ENCODE measurements around the gene SRSF11. TPM values are rescaled to one million over a fixed set of nuclear protein-coding genes. Genes with fewer than 3 reads are reported as not detected.

Gene SRSF11
- polyA plus RNA-seq, 3 donors: 60.0 to 189 (median 66.5) TPM

DNA sequence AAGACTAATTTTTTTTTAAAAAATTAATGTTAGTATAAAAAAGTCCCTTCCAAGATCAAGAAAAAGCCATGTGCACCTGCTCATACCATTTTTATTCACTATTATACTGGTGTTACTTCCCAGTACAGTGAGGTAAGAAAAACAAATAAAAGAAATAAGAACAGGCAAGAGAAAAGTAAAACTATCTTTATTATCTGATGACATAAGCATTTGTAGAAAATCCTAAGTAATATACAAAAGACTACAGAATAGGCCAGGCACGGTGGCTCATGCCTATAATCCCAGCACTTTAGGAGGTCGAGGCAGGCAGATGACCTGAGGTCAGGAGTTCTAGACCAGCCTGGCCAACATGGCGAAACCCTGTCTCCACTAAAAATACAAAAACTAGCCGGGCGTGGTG lies 65.3 kb downstream of the SRSF11 start:
- Histone ChIP-seq H3K9ac (ENCODE audit: insufficient read depth, low read length, poor library complexity, severe bottlenecking) (no peak overlapping the region), H3K4me1 (ENCODE audit: control insufficient read depth in 1 of 2, insufficient read depth in 2 of 2, low read length in 2 of 2) (no peaks in the 10 kb centered on the region), H3K27ac (ENCODE audit: low read depth in 1 of 2, low read length in 2 of 2) (no peak overlapping the region), H3K27me3 (ENCODE audit: control insufficient read depth in 2 of 2, insufficient read depth in 2 of 2, low read length in 2 of 2) (no peaks in the 10 kb centered on the region), H3K79me2 (ENCODE audit: insufficient read depth, low read length) (no peaks in the 10 kb centered on the region), H3K4me2 (replicated peaks; ENCODE audit: extremely low read depth, low read length, poor library complexity, severe bottlenecking) (no peak overlapping the region), H4K20me1 (ENCODE audit: insufficient read depth, low read length) (no peaks in the 10 kb centered on the region), H3K4me3 (replicated peaks in 1 of 3; ENCODE audit: low read depth in 2 of 3, low read length in 3 of 3) (no peak overlapping the region), H3K36me3 (replicated peaks in 1 of 2; ENCODE audit: control insufficient read depth in 1 of 2, insufficient read depth in 2 of 2, low read length in 2 of 2) (peaks cover 29 to 48% of the 10 kb centered on the region in 2 donors), H2AFZ (ENCODE audit: insufficient read depth, low read depth, low read length, poor library complexity, severe bottlenecking) (no peak overlapping the region), H3K9me3 (replicated peaks in 1 of 2; ENCODE audit: control insufficient read depth in 1 of 2, insufficient read depth in 1 of 2, low read length in 2 of 2) (no peaks in the 10 kb centered on the region)
- no peaks in the 10 kb centered on the region for H3K9me3 Mint-ChIP-seq
- no peak for DNase-seq
- H3K36me3 Mint-ChIP-seq: peaks cover 34 to 63% of the 10 kb centered on the region in 2 donors
- TF ChIP-seq, protein P1, sequence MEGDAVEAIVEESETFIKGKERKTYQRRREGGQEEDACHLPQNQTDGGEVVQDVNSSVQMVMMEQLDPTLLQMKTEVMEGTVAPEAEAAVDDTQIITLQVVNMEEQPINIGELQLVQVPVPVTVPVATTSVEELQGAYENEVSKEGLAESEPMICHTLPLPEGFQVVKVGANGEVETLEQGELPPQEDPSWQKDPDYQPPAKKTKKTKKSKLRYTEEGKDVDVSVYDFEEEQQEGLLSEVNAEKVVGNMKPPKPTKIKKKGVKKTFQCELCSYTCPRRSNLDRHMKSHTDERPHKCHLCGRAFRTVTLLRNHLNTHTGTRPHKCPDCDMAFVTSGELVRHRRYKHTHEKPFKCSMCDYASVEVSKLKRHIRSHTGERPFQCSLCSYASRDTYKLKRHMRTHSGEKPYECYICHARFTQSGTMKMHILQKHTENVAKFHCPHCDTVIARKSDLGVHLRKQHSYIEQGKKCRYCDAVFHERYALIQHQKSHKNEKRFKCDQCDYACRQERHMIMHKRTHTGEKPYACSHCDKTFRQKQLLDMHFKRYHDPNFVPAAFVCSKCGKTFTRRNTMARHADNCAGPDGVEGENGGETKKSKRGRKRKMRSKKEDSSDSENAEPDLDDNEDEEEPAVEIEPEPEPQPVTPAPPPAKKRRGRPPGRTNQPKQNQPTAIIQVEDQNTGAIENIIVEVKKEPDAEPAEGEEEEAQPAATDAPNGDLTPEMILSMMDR (IDR thresholded peaks at IDR 0.05): no peak
- H3K4me3 Mint-ChIP-seq: no peak overlapping the region
- no peaks in the 10 kb centered on the region for H3K4me1 Mint-ChIP-seq
- intact Hi-C loops (cut with micrococcal nuclease): no loop called here
- WGBS (ENCODE audit: insufficient coverage): 100% methylated on average over 1 of the region's 5 CpGs
- no peak overlapping the region for H3K27ac Mint-ChIP-seq
- peaks cover 0 to 1% (median 0%) of the 10 kb centered on the region in 3 donors for H3K27me3 Mint-ChIP-seq (ENCODE audit: low read depth in 3 of 3)

DNA sequence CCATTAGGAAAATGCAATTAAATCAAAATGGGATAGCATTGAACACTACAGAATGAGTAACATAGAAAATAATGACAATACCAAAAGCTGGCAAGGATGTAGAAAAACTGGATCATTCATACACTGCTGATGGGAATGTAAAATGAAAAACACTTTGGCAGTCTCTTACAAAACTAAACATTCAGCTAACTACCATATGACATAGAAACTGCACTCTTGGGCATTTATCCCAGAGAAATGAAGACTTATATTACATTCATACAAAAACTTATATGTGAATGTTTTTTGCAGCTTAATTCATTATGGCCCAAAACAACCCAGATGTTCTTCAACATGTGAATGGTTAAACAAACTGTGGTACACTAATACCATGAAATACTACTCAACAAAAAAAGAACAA lies 67.0 kb downstream of the SRSF11 start:
- Histone ChIP-seq H3K4me2 (replicated peaks; ENCODE audit: extremely low read depth, low read length, poor library complexity, severe bottlenecking) (no peak overlapping the region), H4K20me1 (ENCODE audit: insufficient read depth, low read length) (no peaks in the 10 kb centered on the region), H3K4me3 (replicated peaks in 1 of 3; ENCODE audit: low read depth in 2 of 3, low read length in 3 of 3) (no peak overlapping the region), H3K9ac (ENCODE audit: insufficient read depth, low read length, poor library complexity, severe bottlenecking) (no peak overlapping the region), H3K27ac (ENCODE audit: low read depth in 1 of 2, low read length in 2 of 2) (no peak overlapping the region), H3K27me3 (ENCODE audit: control insufficient read depth in 2 of 2, insufficient read depth in 2 of 2, low read length in 2 of 2) (no peaks in the 10 kb centered on the region), H3K4me1 (ENCODE audit: control insufficient read depth in 1 of 2, insufficient read depth in 2 of 2, low read length in 2 of 2) (no peaks in the 10 kb centered on the region), H3K79me2 (ENCODE audit: insufficient read depth, low read length) (no peaks in the 10 kb centered on the region), H3K36me3 (replicated peaks in 1 of 2; ENCODE audit: control insufficient read depth in 1 of 2, insufficient read depth in 2 of 2, low read length in 2 of 2) (peaks cover 34 to 62% of the 10 kb centered on the region in 2 donors), H3K9me3 (replicated peaks in 1 of 2; ENCODE audit: control insufficient read depth in 1 of 2, insufficient read depth in 1 of 2, low read length in 2 of 2) (no peaks in the 10 kb centered on the region), H2AFZ (ENCODE audit: insufficient read depth, low read depth, low read length, poor library complexity, severe bottlenecking) (no peak overlapping the region)
- peaks cover 41 to 72% of the 10 kb centered on the region in 2 donors for H3K36me3 Mint-ChIP-seq
- no peak for DNase-seq
- intact Hi-C loops (cut with micrococcal nuclease): no loop called here
- TF ChIP-seq, protein P1 (IDR thresholded peaks at IDR 0.05): no peak
- no peaks in the 10 kb centered on the region for H3K27me3 Mint-ChIP-seq (ENCODE audit: low read depth in 3 of 3)
- no peaks in the 10 kb centered on the region for H3K4me1 Mint-ChIP-seq
- no peaks in the 10 kb centered on the region for H3K9me3 Mint-ChIP-seq
- no peak overlapping the region for H3K27ac Mint-ChIP-seq
- H3K4me3 Mint-ChIP-seq: no peak overlapping the region

All from CD14-positive monocyte (primary cell).